ENCODE measurements around the gene PIGL.

- TF ChIP-seq POLR2A (IDR thresholded peaks at IDR 0.05), result no peak
- TF ChIP-seq, protein P1, sequence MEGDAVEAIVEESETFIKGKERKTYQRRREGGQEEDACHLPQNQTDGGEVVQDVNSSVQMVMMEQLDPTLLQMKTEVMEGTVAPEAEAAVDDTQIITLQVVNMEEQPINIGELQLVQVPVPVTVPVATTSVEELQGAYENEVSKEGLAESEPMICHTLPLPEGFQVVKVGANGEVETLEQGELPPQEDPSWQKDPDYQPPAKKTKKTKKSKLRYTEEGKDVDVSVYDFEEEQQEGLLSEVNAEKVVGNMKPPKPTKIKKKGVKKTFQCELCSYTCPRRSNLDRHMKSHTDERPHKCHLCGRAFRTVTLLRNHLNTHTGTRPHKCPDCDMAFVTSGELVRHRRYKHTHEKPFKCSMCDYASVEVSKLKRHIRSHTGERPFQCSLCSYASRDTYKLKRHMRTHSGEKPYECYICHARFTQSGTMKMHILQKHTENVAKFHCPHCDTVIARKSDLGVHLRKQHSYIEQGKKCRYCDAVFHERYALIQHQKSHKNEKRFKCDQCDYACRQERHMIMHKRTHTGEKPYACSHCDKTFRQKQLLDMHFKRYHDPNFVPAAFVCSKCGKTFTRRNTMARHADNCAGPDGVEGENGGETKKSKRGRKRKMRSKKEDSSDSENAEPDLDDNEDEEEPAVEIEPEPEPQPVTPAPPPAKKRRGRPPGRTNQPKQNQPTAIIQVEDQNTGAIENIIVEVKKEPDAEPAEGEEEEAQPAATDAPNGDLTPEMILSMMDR (IDR thresholded peaks at IDR 0.05 in 8 of 11, conservative IDR thresholded peaks at IDR 0.05 in 3 of 11), result no peak
These were observed 129.8 kb downstream of the PIGL start for GRCh38 chr17:16346721-16347271.

Data from spleen (tissue), 7 donors.